Suprapubic skin (tissue), 4 donors: ENCODE results near the gene CXCL11. TPM values are rescaled to one million over a fixed set of nuclear protein-coding genes. Genes with fewer than 3 reads are reported as not detected.

Experiments used
- DNase-seq, 2 donors: peaks; one replicate each; pipeline ENCODE4 v3.0.0-alpha.2; 2019; ENCODE audit warnings: low spot score in 2 of 2
- H3K27ac ChIP-seq: fragments of 200-600 bp; sonication (generic); one replicate; pipeline ENCODE4 v1.5.1; 2019
- H3K27me3 ChIP-seq: fragments of 200-600 bp; sonication (generic); one replicate; pipeline ENCODE4 v1.5.1; 2019
- H3K36me3 ChIP-seq: fragments of 200-600 bp; sonication (generic); one replicate; pipeline ENCODE4 v1.5.1; 2019
- H3K4me1 ChIP-seq: fragments of 200-600 bp; sonication (generic); one replicate; pipeline ENCODE4 v1.5.1; 2019
- H3K4me3 ChIP-seq: fragments of 200-600 bp; sonication (generic); one replicate; pipeline ENCODE4 v1.5.1; 2019; ENCODE audit warnings: mild to moderate bottlenecking
- H3K9me3 ChIP-seq: fragments of 200-600 bp; sonication (generic); one replicate; pipeline ENCODE4 v1.5.1; 2019
- EP300 ChIP-seq: sonication (generic); formaldehyde crosslinking; IDR thresholded peaks from one replicate; pipeline ENCODE4 v1.6.1; 2017; ENCODE audit warnings: antibody characterized with exemption
- POLR2A ChIP-seq, 2 donors: fragments of 450-650 bp; IDR thresholded peaks; one replicate each; pipeline ENCODE4 v1.6.1; 2017; ENCODE audit warnings: antibody characterized with exemption in 2 of 2, mild to moderate bottlenecking in 2 of 2, moderate library complexity in 2 of 2
- POLR2AphosphoS5 ChIP-seq, 3 donors: sonication (generic); formaldehyde crosslinking; IDR thresholded peaks; one replicate each; pipeline ENCODE4 v1.6.1; 2017; ENCODE audit warnings: antibody characterized with exemption in 3 of 3
- WGBS: methylation state at CpG from one replicate; pipeline ENCODE4 v1.1.5; 2018; 5-methylcytosine and 5-hydroxymethylcytosine counted together
- total RNA-seq, 4 donors: library from RNA; depleted of rRNA; stranded (reverse); fragments of >200 nt; gene quantifications; one replicate each; pipeline ENCODE4 v1.1.0, GENCODE V29; 2016
- TF ChIP-seq, protein P1 (sequence below), 2 donors: fragments of 200-600 bp in 1 of 2; fragments of 450-650 bp in 1 of 2; sonication (generic) in 1 of 2; IDR thresholded peaks; one replicate each; pipeline ENCODE4 v1.5.1; 2016 to 2019; ENCODE audit warnings: antibody characterized with exemption in 2 of 2, mild to moderate bottlenecking in 1 of 2, moderate library complexity in 1 of 2

The CXCL11 gene
- total RNA-seq, 4 donors from 2014 or later, result 0.72 TPM; not detected in 3

DNA sequence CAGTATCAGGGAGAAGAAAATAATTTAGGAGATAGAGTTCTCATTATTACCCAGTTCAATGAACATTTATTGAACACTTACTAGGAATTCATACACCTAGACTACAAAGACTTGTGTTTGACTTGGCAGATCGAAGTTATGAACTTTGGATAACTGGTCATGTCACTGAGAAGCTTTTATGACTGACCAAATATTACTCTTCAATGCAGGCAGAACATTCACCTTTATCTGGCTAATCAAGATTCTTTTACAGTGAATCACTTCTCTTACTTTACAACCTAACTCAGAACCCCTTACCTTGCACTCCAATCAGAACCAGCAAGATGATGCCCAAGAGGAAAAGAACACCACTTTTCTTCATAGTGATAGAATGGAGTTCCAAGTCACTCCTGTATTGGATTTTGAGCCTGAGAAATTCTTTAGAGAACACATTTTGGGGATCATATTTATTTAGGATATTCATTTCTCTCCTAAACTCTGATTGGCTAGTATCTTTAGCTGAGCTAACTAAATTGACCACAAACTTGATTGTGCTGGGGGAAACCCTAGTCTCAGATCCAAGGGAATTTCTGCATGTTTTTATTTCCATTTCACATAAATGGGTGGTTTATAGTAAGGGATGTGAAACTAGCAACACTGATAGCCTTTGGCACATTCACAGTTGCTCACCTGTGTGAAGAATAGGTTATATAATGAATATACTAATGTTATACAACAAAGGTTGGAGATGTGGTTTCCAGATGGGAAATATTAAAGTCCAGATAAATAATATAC is 28.6 kb downstream of the CXCL11 start, which contains the start of gene CXCL9:
TSS of gene CXCL9 (minus strand) at position 421 of the 774 bp plus-strand sequence. CDS start at position 361, 60 bp downstream.
- no peaks in the 10 kb centered on the region for H3K36me3 ChIP-seq
- no peaks in the 10 kb centered on the region for H3K27me3 ChIP-seq
- H3K9me3 ChIP-seq, result no peaks in the 10 kb centered on the region
- no peak within 1 kb of the TSS for H3K27ac ChIP-seq
- peaks cover 9% of the 10 kb centered on the region for H3K4me1 ChIP-seq
- no peak within 1 kb of the TSS for H3K4me3 ChIP-seq
- TF ChIP-seq, protein P1, sequence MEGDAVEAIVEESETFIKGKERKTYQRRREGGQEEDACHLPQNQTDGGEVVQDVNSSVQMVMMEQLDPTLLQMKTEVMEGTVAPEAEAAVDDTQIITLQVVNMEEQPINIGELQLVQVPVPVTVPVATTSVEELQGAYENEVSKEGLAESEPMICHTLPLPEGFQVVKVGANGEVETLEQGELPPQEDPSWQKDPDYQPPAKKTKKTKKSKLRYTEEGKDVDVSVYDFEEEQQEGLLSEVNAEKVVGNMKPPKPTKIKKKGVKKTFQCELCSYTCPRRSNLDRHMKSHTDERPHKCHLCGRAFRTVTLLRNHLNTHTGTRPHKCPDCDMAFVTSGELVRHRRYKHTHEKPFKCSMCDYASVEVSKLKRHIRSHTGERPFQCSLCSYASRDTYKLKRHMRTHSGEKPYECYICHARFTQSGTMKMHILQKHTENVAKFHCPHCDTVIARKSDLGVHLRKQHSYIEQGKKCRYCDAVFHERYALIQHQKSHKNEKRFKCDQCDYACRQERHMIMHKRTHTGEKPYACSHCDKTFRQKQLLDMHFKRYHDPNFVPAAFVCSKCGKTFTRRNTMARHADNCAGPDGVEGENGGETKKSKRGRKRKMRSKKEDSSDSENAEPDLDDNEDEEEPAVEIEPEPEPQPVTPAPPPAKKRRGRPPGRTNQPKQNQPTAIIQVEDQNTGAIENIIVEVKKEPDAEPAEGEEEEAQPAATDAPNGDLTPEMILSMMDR (IDR thresholded peaks at IDR 0.05), result no peak
- TF ChIP-seq POLR2AphosphoS5 (IDR thresholded peaks at IDR 0.05), result no peak
- no peak for TF ChIP-seq POLR2A (IDR thresholded peaks at IDR 0.05)
- no peak for TF ChIP-seq EP300
- no peak for DNase-seq
- 59% methylated on average over 1 of the region's 1 CpG for WGBS

DNA sequence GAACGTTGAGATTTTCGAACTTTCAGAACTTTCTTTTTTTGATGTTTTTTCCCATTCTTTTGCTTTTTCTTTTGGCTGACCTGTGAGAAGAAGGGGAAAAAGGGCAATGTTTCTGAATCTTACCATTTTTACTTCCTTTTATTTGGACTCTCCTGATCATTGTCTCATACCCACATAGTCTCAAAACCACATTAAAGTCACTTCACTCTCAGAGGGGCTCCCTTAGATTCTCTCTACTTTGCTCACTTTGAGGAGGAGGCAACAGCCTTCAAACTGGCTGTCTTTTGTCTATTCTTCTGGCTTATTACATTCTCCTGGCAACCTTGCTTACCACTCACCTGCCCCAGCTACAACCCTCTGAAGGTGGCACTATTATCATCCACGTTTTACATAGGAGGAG is 32.2 kb downstream of the CXCL11 start:
- Histone ChIP-seq H3K4me3 (no peak overlapping the region), H3K9me3 (no peaks in the 10 kb centered on the region), H3K36me3 (no peaks in the 10 kb centered on the region), H3K4me1 (no peaks in the 10 kb centered on the region), H3K27me3 (no peaks in the 10 kb centered on the region), H3K27ac (no peak overlapping the region)
- DNase-seq, result no peak
- TF ChIP-seq POLR2A (IDR thresholded peaks at IDR 0.05), result no peak
- TF ChIP-seq POLR2AphosphoS5 (IDR thresholded peaks at IDR 0.05), result no peak
- no peak for TF ChIP-seq EP300
- 78% methylated on average over 3 of the region's 3 CpGs for WGBS

DNA sequence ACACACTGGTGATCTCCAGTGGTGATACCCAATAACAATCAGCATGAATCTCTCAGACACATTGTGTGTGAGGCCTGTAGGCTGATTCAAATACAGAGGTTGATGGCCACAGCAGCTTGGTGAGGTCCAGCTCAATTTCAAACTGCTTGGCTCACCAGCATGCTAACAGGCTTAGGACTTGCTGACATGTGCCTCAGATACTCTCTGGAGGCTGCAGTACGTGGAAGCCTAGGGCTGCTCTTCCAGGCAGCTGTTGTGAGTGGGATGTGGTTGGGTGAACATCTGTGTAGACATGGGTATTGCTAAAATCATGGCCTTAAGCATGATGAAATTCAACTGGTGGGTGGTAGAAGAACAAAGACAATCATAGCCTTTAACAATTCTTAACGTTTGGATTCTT is 32.8 kb downstream of the CXCL11 start:
- Histone ChIP-seq H3K4me1 (no peaks in the 10 kb centered on the region), H3K36me3 (no peaks in the 10 kb centered on the region), H3K27ac (no peak overlapping the region), H3K4me3 (no peak overlapping the region), H3K27me3 (no peaks in the 10 kb centered on the region), H3K9me3 (no peaks in the 10 kb centered on the region)
- 59% methylated on average over 2 of the region's 2 CpGs for WGBS
- no peak for DNase-seq
- TF ChIP-seq POLR2A (IDR thresholded peaks at IDR 0.05) (no peak), POLR2AphosphoS5 (IDR thresholded peaks at IDR 0.05) (no peak), EP300 (no peak)
- TF ChIP-seq, protein P1 (IDR thresholded peaks at IDR 0.05), result no peak

DNA sequence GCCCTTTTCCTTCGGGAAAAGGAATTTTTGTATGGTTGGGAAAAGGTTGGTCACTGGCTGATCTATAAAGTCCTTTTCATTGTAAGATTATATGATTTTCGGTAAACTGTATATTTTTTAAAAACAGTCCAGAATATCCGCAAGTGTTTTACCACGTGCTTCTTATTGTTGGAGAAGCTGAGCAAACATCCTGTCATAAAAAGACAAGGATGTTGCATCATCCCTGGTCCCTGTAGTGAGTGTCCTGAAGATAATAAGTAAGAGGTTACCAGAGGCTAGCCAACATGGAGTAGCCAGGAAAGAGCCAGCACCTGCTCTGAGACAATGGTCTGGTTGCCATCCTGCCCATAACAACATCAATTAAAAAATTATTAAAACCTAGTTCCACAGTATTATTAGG is 33.7 kb downstream of the CXCL11 start:
- 84% methylated on average over 4 of the region's 4 CpGs for WGBS

DNA sequence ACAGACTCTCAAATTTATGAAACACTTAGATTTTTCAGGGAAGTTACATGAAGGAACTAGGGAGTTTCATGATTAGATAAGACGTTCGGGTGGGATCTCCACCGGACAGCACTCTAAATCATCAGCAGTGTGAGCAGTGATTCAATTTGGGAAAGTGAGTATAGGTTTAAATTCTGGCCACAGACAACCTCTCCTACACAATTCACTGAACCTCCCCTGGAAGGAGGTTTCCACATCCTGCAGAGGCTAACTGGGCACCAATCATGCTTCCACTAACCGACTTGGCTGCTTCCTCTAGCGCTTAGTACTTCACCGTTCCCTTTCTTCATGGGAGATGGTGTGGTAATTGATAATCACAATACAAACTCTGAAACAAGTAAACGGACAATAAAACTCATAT is 34.2 kb downstream of the CXCL11 start:
- TF ChIP-seq POLR2AphosphoS5 (IDR thresholded peaks at IDR 0.05) (no peak), EP300 (no peak)
- TF ChIP-seq, protein P1 (IDR thresholded peaks at IDR 0.05), result no peak
- Histone ChIP-seq H3K27ac (no peak overlapping the region), H3K27me3 (no peaks in the 10 kb centered on the region), H3K4me3 (no peak overlapping the region), H3K4me1 (no peaks in the 10 kb centered on the region), H3K9me3 (no peaks in the 10 kb centered on the region), H3K36me3 (no peaks in the 10 kb centered on the region)
- DNase-seq, result no peak
- WGBS, result 80% methylated on average over 7 of the region's 7 CpGs

More for the DNA sequence above, 33.7 kb downstream of the CXCL11 start:
- TF ChIP-seq, protein P1 (IDR thresholded peaks at IDR 0.05), result no peak
- TF ChIP-seq POLR2AphosphoS5 (IDR thresholded peaks at IDR 0.05), result no peak
- no peaks in the 10 kb centered on the region for H3K36me3 ChIP-seq
- DNase-seq, result no peak
- no peaks in the 10 kb centered on the region for H3K9me3 ChIP-seq
- H3K27me3 ChIP-seq, result no peaks in the 10 kb centered on the region
- H3K27ac ChIP-seq, result no peak overlapping the region
- no peaks in the 10 kb centered on the region for H3K4me1 ChIP-seq
- H3K4me3 ChIP-seq, result no peak overlapping the region
